HUES6 (cell line): Measurements from ENCODE around the gene TSPAN15.

Experiments
- H3K27ac ChIP-seq: 2 replicates; pipeline ENCODE4 v1.7.0; 2013; ENCODE audit warnings: low read depth, mild to moderate bottlenecking, low read length, inconsistent platforms
- H3K27me3 ChIP-seq: 2 replicates; pipeline ENCODE4 v1.6.1; 2013; ENCODE audit warnings: low read length; ENCODE audit not compliant: control insufficient read depth, insufficient read depth
- H3K36me3 ChIP-seq: 2 replicates; pipeline ENCODE4 v1.6.1; 2013; ENCODE audit warnings: low read length; ENCODE audit not compliant: control insufficient read depth, insufficient read depth
- H3K4me1 ChIP-seq: 2 replicates; pipeline ENCODE4 v1.6.1; 2013; ENCODE audit warnings: low read length; ENCODE audit not compliant: control insufficient read depth, insufficient read depth
- H3K4me3 ChIP-seq: 2 replicates; pipeline ENCODE4 v1.5.1; 2013; ENCODE audit warnings: low read depth, low read length
- H3K9ac ChIP-seq: one replicate; pipeline ENCODE4 v1.6.1; 2013; ENCODE audit warnings: mild to moderate bottlenecking, low read length
- H3K9me3 ChIP-seq: 2 replicates; pipeline ENCODE4 v1.6.1; 2013; ENCODE audit warnings: low read depth, low read length; ENCODE audit not compliant: control insufficient read depth, insufficient read depth

The TSPAN15 gene

GRCh38 chr10:69459893-69460575 lies 8.8 kb downstream of the TSPAN15 start:
- Histone ChIP-seq H3K27ac (no peak overlapping the region), H3K36me3 (no peaks in the 10 kb centered on the region), H3K27me3 (no peaks in the 10 kb centered on the region), H3K4me3 (no peak overlapping the region), H3K9me3 (no peaks in the 10 kb centered on the region), H3K9ac (no peak overlapping the region), H3K4me1 (peaks cover 13% of the 10 kb centered on the region; the same call in 1 of the 2 replicates)

- Histone ChIP-seq H3K9me3 (no peaks in the 10 kb centered on the region), H3K9ac (no peak overlapping the region), H3K4me1 (peaks cover 13% of the 10 kb centered on the region; the same call in 1 of the 2 replicates), H3K27me3 (no peaks in the 10 kb centered on the region), H3K36me3 (no peaks in the 10 kb centered on the region), H3K27ac (no peak overlapping the region), H3K4me3 (no peak overlapping the region)
Observed at GRCh38 chr10:69460576-69461242, 9.4 kb downstream of the TSPAN15 start.

- Histone ChIP-seq H3K4me1 (peaks cover 13% of the 10 kb centered on the region; the same call in 1 of the 2 replicates), H3K36me3 (no peaks in the 10 kb centered on the region), H3K4me3 (no peak overlapping the region), H3K9ac (no peak overlapping the region), H3K27me3 (no peaks in the 10 kb centered on the region), H3K9me3 (no peaks in the 10 kb centered on the region), H3K27ac (no peak overlapping the region)
Observed at GRCh38 chr10:69461243-69462025, 10.2 kb downstream of the TSPAN15 start.

- no peaks in the 10 kb centered on the region for H3K36me3 ChIP-seq
- H3K9me3 ChIP-seq = no peaks in the 10 kb centered on the region
- no peaks in the 10 kb centered on the region for H3K27me3 ChIP-seq
- no peak overlapping the region for H3K9ac ChIP-seq
- no peak overlapping the region for H3K27ac ChIP-seq
- H3K4me3 ChIP-seq = no peak overlapping the region
- peaks cover 13% of the 10 kb centered on the region for H3K4me1 ChIP-seq
Observed at GRCh38 chr10:69463886-69464285, 12.6 kb downstream of the TSPAN15 start.

GRCh38 chr10:69464401-69464800 lies 13.1 kb downstream of the TSPAN15 start:
- Histone ChIP-seq H3K27me3 (no peaks in the 10 kb centered on the region), H3K36me3 (no peaks in the 10 kb centered on the region), H3K4me1 (peaks cover 13% of the 10 kb centered on the region), H3K9ac (no peak overlapping the region), H3K4me3 (no peak overlapping the region), H3K9me3 (no peaks in the 10 kb centered on the region), H3K27ac (no peak overlapping the region)

- Histone ChIP-seq H3K9me3 (no peaks in the 10 kb centered on the region), H3K4me1 (peaks cover 13% of the 10 kb centered on the region), H3K27ac (no peak overlapping the region), H3K27me3 (no peaks in the 10 kb centered on the region), H3K4me3 (no peak overlapping the region), H3K36me3 (no peaks in the 10 kb centered on the region), H3K9ac (no peak overlapping the region)
Observed at GRCh38 chr10:69464801-69465401, 13.6 kb downstream of the TSPAN15 start.

- no peak overlapping the region for H3K4me3 ChIP-seq
- peaks cover 13% of the 10 kb centered on the region for H3K4me1 ChIP-seq
- H3K27me3 ChIP-seq = no peaks in the 10 kb centered on the region
- no peak overlapping the region for H3K27ac ChIP-seq
- no peaks in the 10 kb centered on the region for H3K9me3 ChIP-seq
- H3K9ac ChIP-seq = no peak overlapping the region
- no peaks in the 10 kb centered on the region for H3K36me3 ChIP-seq
Observed at GRCh38 chr10:69465457-69466157, 14.3 kb downstream of the TSPAN15 start.

GRCh38 chr10:69466158-69466490 lies 14.9 kb downstream of the TSPAN15 start:
- H3K27me3 ChIP-seq = no peaks in the 10 kb centered on the region
- H3K4me1 ChIP-seq = peaks cover 12% of the 10 kb centered on the region
- no peak overlapping the region for H3K4me3 ChIP-seq
- H3K36me3 ChIP-seq = no peaks in the 10 kb centered on the region
- no peak overlapping the region for H3K27ac ChIP-seq
- no peaks in the 10 kb centered on the region for H3K9me3 ChIP-seq
- no peak overlapping the region for H3K9ac ChIP-seq

GRCh38 chr10:69466689-69467088 lies 15.4 kb downstream of the TSPAN15 start:
- Histone ChIP-seq H3K4me1 (peaks cover 8% of the 10 kb centered on the region), H3K4me3 (no peak overlapping the region), H3K27ac (no peak overlapping the region), H3K27me3 (no peaks in the 10 kb centered on the region), H3K36me3 (no peaks in the 10 kb centered on the region), H3K9me3 (no peaks in the 10 kb centered on the region), H3K9ac (no peak overlapping the region)

GRCh38 chr10:69467928-69468750 lies 16.9 kb downstream of the TSPAN15 start:
- Histone ChIP-seq H3K27ac (no peak overlapping the region), H3K27me3 (no peaks in the 10 kb centered on the region)

More at GRCh38 chr10:69467928-69468750, 16.9 kb downstream of the TSPAN15 start:
- Histone ChIP-seq H3K9me3 (no peaks in the 10 kb centered on the region), H3K36me3 (no peaks in the 10 kb centered on the region), H3K9ac (no peak overlapping the region), H3K4me3 (no peak overlapping the region), H3K4me1 (peaks cover 8% of the 10 kb centered on the region)
